H9 (cell line): ENCODE data around the gene MOG. TPM values are rescaled to one million over a fixed set of nuclear protein-coding genes. Genes with fewer than 3 reads are reported as not detected.
"Not testable (repeated sequence)": the region's sequence is repeated elsewhere in the genome, so short reads cannot be mapped to it uniquely, and the experiment has no call there.

Source experiments
- DNase-seq: peaks from one replicate; pipeline ENCODE4 v3.0.0-alpha.2; 2017
- H2AFZ ChIP-seq: one replicate; pipeline ENCODE4 v1.6.1; 2013; ENCODE audit warnings: mild to moderate bottlenecking, low read length, control low read depth, moderate library complexity
- H2AK5ac ChIP-seq: 2 replicates; pipeline ENCODE4 v1.6.1; 2013; ENCODE audit warnings: low read length, control low read depth, mixed read lengths; ENCODE audit not compliant: insufficient read length
- H2BK120ac ChIP-seq: one replicate; pipeline ENCODE4 v1.6.1; 2013; ENCODE audit warnings: low read depth, mild to moderate bottlenecking, low read length, control low read depth, inconsistent platforms; ENCODE audit not compliant: poor library complexity, severe bottlenecking
- H2BK12ac ChIP-seq: 2 replicates; pipeline ENCODE4 v1.6.1; 2013; ENCODE audit warnings: low read length, control low read depth, mixed read lengths, low read depth; ENCODE audit not compliant: insufficient read length
- H2BK15ac ChIP-seq: 2 replicates; pipeline ENCODE4 v1.6.1; 2013; ENCODE audit warnings: low read depth, low read length, control low read depth
- H2BK20ac ChIP-seq: one replicate; pipeline ENCODE4 v1.6.1; 2013; ENCODE audit warnings: low read depth, mild to moderate bottlenecking, low read length, control low read depth, inconsistent platforms; ENCODE audit not compliant: poor library complexity, severe bottlenecking
- H2BK5ac ChIP-seq: 2 replicates; pipeline ENCODE4 v1.6.1; 2013; ENCODE audit warnings: low read length, control low read depth, mixed read lengths; ENCODE audit not compliant: insufficient read length
- H3K14ac ChIP-seq: 2 replicates; pipeline ENCODE4 v1.6.1; 2013; ENCODE audit warnings: low read length, control low read depth; ENCODE audit not compliant: insufficient read depth
- H3K18ac ChIP-seq: 2 replicates; pipeline ENCODE4 v1.6.1; 2013; ENCODE audit warnings: low read depth, mild to moderate bottlenecking, mixed read lengths, low read length, control low read depth; ENCODE audit not compliant: insufficient read length
- H3K23ac ChIP-seq: 2 replicates; pipeline ENCODE4 v1.6.1; 2013; ENCODE audit warnings: low read length, control low read depth, mixed read lengths, low read depth; ENCODE audit not compliant: insufficient read length
- H3K23me2 ChIP-seq: 2 replicates; pipeline ENCODE4 v1.6.1; 2013; ENCODE audit warnings: low read depth, mild to moderate bottlenecking, mixed read lengths, low read length, control low read depth; ENCODE audit not compliant: insufficient read length, poor library complexity, severe bottlenecking
- H3K27ac ChIP-seq: 2 replicates; pipeline ENCODE4 v1.5.1; 2013; ENCODE audit warnings: low read length, control low read depth, mixed read lengths, low read depth; ENCODE audit not compliant: insufficient read length
- H3K27me3 ChIP-seq: 2 replicates; pipeline ENCODE4 v1.6.1; 2013; ENCODE audit warnings: low read length, control low read depth, inconsistent platforms; ENCODE audit not compliant: insufficient read depth
- H3K4ac ChIP-seq: 2 replicates; pipeline ENCODE4 v1.6.1; 2013; ENCODE audit warnings: low read depth, mild to moderate bottlenecking, control low read depth, inconsistent platforms, low read length, moderate library complexity
- H3K4me1 ChIP-seq: 2 replicates; pipeline ENCODE4 v1.6.1; 2013; ENCODE audit warnings: low read length, control low read depth, inconsistent platforms; ENCODE audit not compliant: insufficient read depth
- H3K4me2 ChIP-seq: 2 replicates; pipeline ENCODE4 v1.6.1; 2013; ENCODE audit warnings: low read length, control low read depth, mixed read lengths; ENCODE audit not compliant: insufficient read length, insufficient read depth
- H3K56ac ChIP-seq: 2 replicates; pipeline ENCODE4 v1.6.1; 2013; ENCODE audit warnings: low read depth, mild to moderate bottlenecking, mixed read lengths, low read length, control low read depth; ENCODE audit not compliant: insufficient read length
- H3K79me1 ChIP-seq: 2 replicates; pipeline ENCODE4 v1.6.1; 2013; ENCODE audit warnings: low read depth, mild to moderate bottlenecking, moderate library complexity, low read length, control low read depth, inconsistent platforms; ENCODE audit not compliant: insufficient read depth, poor library complexity, severe bottlenecking
- H3K79me2 ChIP-seq: 2 replicates; pipeline ENCODE4 v1.6.1; 2013; ENCODE audit warnings: low read length, control low read depth, inconsistent platforms; ENCODE audit not compliant: insufficient read depth
- H3K9ac ChIP-seq: 2 replicates; pipeline ENCODE4 v1.6.1; 2013; ENCODE audit warnings: low read length, control low read depth, mixed read lengths; ENCODE audit not compliant: insufficient read length; ENCODE audit errors: extremely low read depth
- H3K9me3 ChIP-seq: one replicate; pipeline ENCODE4 v1.6.1; 2013; ENCODE audit warnings: low read depth, low read length, inconsistent platforms; ENCODE audit not compliant: control insufficient read depth
- H3T11ph ChIP-seq: one replicate; pipeline ENCODE4 v1.6.1; 2013; ENCODE audit warnings: mild to moderate bottlenecking, low read length, control low read depth, inconsistent platforms
- H4K20me1 ChIP-seq: one replicate; pipeline ENCODE4 v1.6.1; 2013; ENCODE audit not compliant: control insufficient read depth, insufficient read length, insufficient read depth
- H4K5ac ChIP-seq: 2 replicates; pipeline ENCODE4 v1.6.1; 2013; ENCODE audit warnings: low read depth, mild to moderate bottlenecking, mixed read lengths, low read length, control low read depth; ENCODE audit not compliant: insufficient read length
- H4K8ac ChIP-seq: replicated peaks from 2 replicates; pipeline ENCODE4 v1.6.1; 2013; ENCODE audit warnings: low read length, control low read depth, mixed read lengths, low read depth; ENCODE audit not compliant: insufficient read length
- H4K91ac ChIP-seq: 2 replicates; pipeline ENCODE4 v1.6.1; 2013; ENCODE audit warnings: low read depth, mild to moderate bottlenecking, moderate library complexity, mixed read lengths, low read length, control low read depth; ENCODE audit not compliant: insufficient read length
- H3K27ac Mint-ChIP-seq, 3 experiments: 2 replicates in 2 of 3; 3 replicates in 1 of 3; pipeline ENCODE4 v1.8.0; 2020 to 2021; ENCODE audit warnings: mixed read lengths in 3 of 3, mild to moderate bottlenecking in 1 of 3, moderate library complexity in 1 of 3
- H3K27me3 Mint-ChIP-seq: 2 replicates; pipeline ENCODE4 v1.8.0; 2021; ENCODE audit warnings: low read depth, mild to moderate bottlenecking, moderate library complexity, mixed read lengths
- H3K36me3 Mint-ChIP-seq, 3 experiments: 2 replicates in 2 of 3; 3 replicates in 1 of 3; pipeline ENCODE4 v1.8.0; 2020 to 2021; ENCODE audit warnings: low read depth in 3 of 3, mixed read lengths in 3 of 3; ENCODE audit not compliant: insufficient read depth in 1 of 3
- H3K4me1 Mint-ChIP-seq, 2 experiments: 2 replicates each; pipeline ENCODE4 v1.8.0; 2020; ENCODE audit warnings: mixed read lengths in 2 of 2
- H3K4me3 Mint-ChIP-seq, 2 experiments: 2 replicates in 1 of 2; 3 replicates in 1 of 2; pipeline ENCODE4 v1.8.0; 2020 to 2021; ENCODE audit warnings: mild to moderate bottlenecking in 2 of 2, mixed read lengths in 2 of 2, moderate library complexity in 1 of 2
- H3K9me3 Mint-ChIP-seq, 2 experiments: 2 replicates in 1 of 2; 3 replicates in 1 of 2; pipeline ENCODE4 v1.8.0; 2020; ENCODE audit warnings: mild to moderate bottlenecking in 2 of 2, mixed read lengths in 2 of 2, moderate library complexity in 1 of 2
- CTCF ChIP-seq: fragments of 200-600 bp; sonication (generic); conservative IDR thresholded peaks from 3 replicates; pipeline ENCODE4 v1.8.0; 2021; ENCODE audit warnings: antibody characterized with exemption, mild to moderate bottlenecking
- WGBS: extraction: QIAGEN DNeasy Blood & Tissue Kit; methylation state at CpG from one replicate; pipeline ENCODE4 v1.1.7; 2013; ENCODE audit warnings: missing lambda C conversion rate, low lambda C conversion rate, mixed read lengths; ENCODE audit not compliant: insufficient read length; ENCODE audit errors: extremely low coverage; 5-methylcytosine and 5-hydroxymethylcytosine counted together
- total RNA-seq: library from RNA; stranded (reverse); gene quantifications from 2 replicates; pipeline ENCODE4 v1.2.1, GENCODE V29; 2021

Gene MOG
- total RNA-seq, 1 experiment from 2014 or later, result 0.55 TPM

- H3K4me3 Mint-ChIP-seq, result peak overlapping the region in 1 of 2 experiments; percentile 8; a peak in 3 of 5 replicates
- no peak overlapping the region for H4K5ac ChIP-seq
- no peaks in the 10 kb centered on the region for H3K9me3 ChIP-seq
These were observed 4.2 kb downstream of the MOG start for GRCh38 chr6:29661071-29661470.

GRCh38 chr6:29661502-29662141, 4.7 kb downstream of the MOG start:
- not testable (repeated sequence) for H3K14ac ChIP-seq, H2BK15ac ChIP-seq, H4K20me1 ChIP-seq, H3K79me2 ChIP-seq, H3K27me3 Mint-ChIP-seq, H2BK12ac ChIP-seq, H2AK5ac ChIP-seq, H3T11ph ChIP-seq, H3K23me2 ChIP-seq, H2AFZ ChIP-seq, H4K8ac ChIP-seq, H3K27me3 ChIP-seq, H3K79me1 ChIP-seq, H3K9ac ChIP-seq, H2BK5ac ChIP-seq, H3K9me3 Mint-ChIP-seq, H3K23ac ChIP-seq, H3K9me3 ChIP-seq, H4K91ac ChIP-seq, H4K5ac ChIP-seq, H3K36me3 Mint-ChIP-seq, H3K56ac ChIP-seq
- peak overlapping the region; percentile 80 to 100 (median 99) for H3K27ac Mint-ChIP-seq
- DNase-seq, result peak; percentile 80
- Histone ChIP-seq H2BK20ac (peak overlapping the region; percentile 64), H3K18ac (peak overlapping the region; percentile 76), H3K4me1 (peaks cover 21% of the 10 kb centered on the region), H3K4ac (peak overlapping the region; percentile 48; the same call in 1 of the 2 replicates), H3K4me2 (peak overlapping the region; percentile 31), H2BK120ac (peak overlapping the region; percentile 72), H3K27ac (peak overlapping the region; percentile 85)
- peak overlapping the region in 1 of 2 experiments; percentile 68; a peak in 4 of 5 replicates for H3K4me3 Mint-ChIP-seq
- WGBS, result no CpG with 5 or more reads among the region's 14 CpGs
- H3K4me1 Mint-ChIP-seq, result peaks cover 46 to 47% of the 10 kb centered on the region in 2 experiments

More at GRCh38 chr6:29661071-29661470, 4.2 kb downstream of the MOG start:
- Histone ChIP-seq H3K4me2 (peak overlapping the region; percentile 31), H3K23ac (no peak overlapping the region), H3T11ph (no peak overlapping the region), H3K14ac (no peak overlapping the region; the same call in 1 of the 2 replicates), H3K27me3 (no peaks in the 10 kb centered on the region), H2AK5ac (no peak overlapping the region), H3K23me2 (no peaks in the 10 kb centered on the region), H2AFZ (no peak overlapping the region), H3K4ac (0 out of 2 replicates have a peak overlapping the region, but pooled peaks have one; percentile 48), H3K18ac (no peak overlapping the region), H4K91ac (no peak overlapping the region), H3K79me1 (no peaks in the 10 kb centered on the region), H3K56ac (no peak overlapping the region), H3K9ac (no peak overlapping the region), H2BK120ac (peak overlapping the region; percentile 62), H2BK20ac (no peak overlapping the region), H3K27ac (peak overlapping the region; percentile 85), H3K79me2 (no peaks in the 10 kb centered on the region), H4K8ac (no peak overlapping the region), H2BK5ac (no peak overlapping the region), H4K20me1 (no peaks in the 10 kb centered on the region), H2BK15ac (no peak overlapping the region), H2BK12ac (no peak overlapping the region), H3K4me1 (peaks cover 19% of the 10 kb centered on the region)
- H3K9me3 Mint-ChIP-seq, result no peaks in the 10 kb centered on the region
- H3K4me1 Mint-ChIP-seq, result peaks cover 44 to 47% of the 10 kb centered on the region in 2 experiments
- no peaks in the 10 kb centered on the region for H3K36me3 Mint-ChIP-seq
- no peak for TF ChIP-seq CTCF
- WGBS, result no CpG with 5 or more reads among the region's 3 CpGs
- H3K27ac Mint-ChIP-seq, result peak overlapping the region; percentile 80 to 100 (median 99)
- DNase-seq, result peak; percentile 50
- no peaks in the 10 kb centered on the region for H3K27me3 Mint-ChIP-seq
